Activated B cell treated with CpG ODN at 0.5 μM for 24 hours (primary cell): Measurements from ENCODE around the gene KANSL3. TPM values are rescaled to one million over a fixed set of nuclear protein-coding genes. Genes with fewer than 3 reads are reported as not detected.

Experiments used
- ATAC-seq: fragments of 200-7000 bp; cut with Tn5 transposase; one replicate; pipeline ENCODE4 v1.10.0; 2021; ENCODE audit warnings: low read depth, mild to moderate bottlenecking, moderate library complexity
- CTCF ChIA-PET: fragments of 350-600 bp; sonication (Branson Sonifier 250); formaldehyde crosslinking; loops from one replicate; lab custom pipeline; 2021; ENCODE audit warnings: antibody characterized with exemption; lab: Charles Lee
- POLR2A ChIA-PET: fragments of 350-600 bp; sonication (Branson Sonifier 250); formaldehyde crosslinking; loops from one replicate; lab custom pipeline; 2021; ENCODE audit warnings: antibody characterized with exemption; lab: Charles Lee
- DNase-seq: peaks from one replicate; pipeline ENCODE4 v3.0.0; 2022
- H3K27ac Mint-ChIP-seq: one replicate; pipeline ENCODE4 v1.8.0; 2020; ENCODE audit warnings: mixed read lengths
- H3K27me3 Mint-ChIP-seq: one replicate; pipeline ENCODE4 v1.8.0; 2021; ENCODE audit warnings: mixed read lengths
- H3K36me3 Mint-ChIP-seq: one replicate; pipeline ENCODE4 v1.8.0; 2021; ENCODE audit warnings: low read depth, mixed read lengths
- H3K4me1 Mint-ChIP-seq: one replicate; pipeline ENCODE4 v1.8.0; 2021; ENCODE audit warnings: mixed read lengths
- H3K4me3 Mint-ChIP-seq: one replicate; pipeline ENCODE4 v1.8.0; 2020; ENCODE audit warnings: mild to moderate bottlenecking, mixed read lengths
- H3K9me3 Mint-ChIP-seq: one replicate; pipeline ENCODE4 v1.8.0; 2020; ENCODE audit warnings: mixed read lengths
- CTCF ChIP-seq: fragments of 200-600 bp; IDR thresholded peaks from one replicate; pipeline ENCODE4 v1.8.0; 2022; ENCODE audit warnings: antibody characterized with exemption, mild to moderate bottlenecking
- intact Hi-C: fragments of 100-400 bp; cut with micrococcal nuclease; formaldehyde crosslinking; loops from one replicate; pipeline ENCODE4 v1.15.1; 2024
- total RNA-seq: library from RNA; stranded (reverse); gene quantifications from 2 replicates; pipeline ENCODE4 v1.2.3, GENCODE V29; 2022

Gene KANSL3
- total RNA-seq, 1 donor from 2014 or later = 31.4 TPM

- intact Hi-C loops = no loop called here
- Mint-ChIP-seq H3K4me1 (peaks cover 17% of the 10 kb centered on the region), H3K27ac (no peak overlapping the region), H3K4me3 (no peak overlapping the region), H3K36me3 (peaks cover 33% of the 10 kb centered on the region), H3K9me3 (no peaks in the 10 kb centered on the region), H3K27me3 (no peaks in the 10 kb centered on the region)
- ATAC-seq (no peak), DNase-seq (no peak)
- CTCF ChIA-PET = interaction anchor here (3.4 to 3.7 kb wide), 3 partner anchors 14 to 144 kb away, joined by 34 to 42 read pairs (median 34); partner anchors contain the start of gene ARID5A
- POLR2A ChIA-PET = interaction anchor here (2.5 to 2.9 kb wide), 2 partner anchors 14 to 25 kb away, joined by 15 to 42 read pairs; no protein-coding TSS in a partner anchor
- TF ChIP-seq CTCF = no peak
These were observed 85.6 kb downstream of the KANSL3 start for GRCh38 chr2:96552315-96553175.

- Mint-ChIP-seq H3K4me3 (no peak overlapping the region), H3K27ac (no peak overlapping the region)
- POLR2A ChIA-PET = interaction anchor here (2.9 kb wide), 1 partner anchor 25 kb away, joined by 42 read pairs; no protein-coding TSS in a partner anchor
These were observed 86.4 kb downstream of the KANSL3 start for GRCh38 chr2:96551605-96552314.

GRCh38 chr2:96550787-96551604, 87.1 kb downstream of the KANSL3 start:
- ATAC-seq (no peak), DNase-seq (no peak)
- H3K27me3 Mint-ChIP-seq = no peaks in the 10 kb centered on the region
- no peaks in the 10 kb centered on the region for H3K9me3 Mint-ChIP-seq
- intact Hi-C loops = no loop called here
- H3K27ac Mint-ChIP-seq = no peak overlapping the region
- no peak overlapping the region for H3K4me3 Mint-ChIP-seq
- CTCF ChIA-PET = no interaction called here
- no peak for TF ChIP-seq CTCF
- peaks cover 46% of the 10 kb centered on the region for H3K36me3 Mint-ChIP-seq
- peaks cover 15% of the 10 kb centered on the region for H3K4me1 Mint-ChIP-seq
- POLR2A ChIA-PET = interaction anchor here (1.5 to 1.6 kb wide), 2 partner anchors 13 to 24 kb away, joined by 4 to 5 read pairs; no protein-coding TSS in a partner anchor

More at GRCh38 chr2:96551605-96552314, 86.4 kb downstream of the KANSL3 start:
- Mint-ChIP-seq H3K9me3 (no peaks in the 10 kb centered on the region), H3K4me1 (peaks cover 15% of the 10 kb centered on the region), H3K27me3 (no peaks in the 10 kb centered on the region), H3K36me3 (peaks cover 39% of the 10 kb centered on the region)
- intact Hi-C loops = no loop called here
- TF ChIP-seq CTCF = no peak
- DNase-seq = no peak
- no peak for ATAC-seq
- CTCF ChIA-PET = interaction anchor here (3.4 kb wide), 1 partner anchor 24 kb away, joined by 34 read pairs; no protein-coding TSS in a partner anchor

GRCh38 chr2:96549967-96550786, 87.9 kb downstream of the KANSL3 start:
- Mint-ChIP-seq H3K4me3 (no peak overlapping the region), H3K27ac (no peak overlapping the region), H3K4me1 (peaks cover 19% of the 10 kb centered on the region), H3K36me3 (peaks cover 53% of the 10 kb centered on the region), H3K9me3 (no peaks in the 10 kb centered on the region), H3K27me3 (no peaks in the 10 kb centered on the region)
- DNase-seq (no peak), ATAC-seq (no peak)
- intact Hi-C loops = no loop called here
- ChIA-PET CTCF (interaction anchor here (1.2 kb wide), 1 partner anchor 11 kb away, joined by 4 read pairs; no protein-coding TSS in a partner anchor), POLR2A (interaction anchor here (1.5 to 1.6 kb wide), 2 partner anchors 12 to 23 kb away, joined by 4 to 5 read pairs; no protein-coding TSS in a partner anchor)
- TF ChIP-seq CTCF = no peak
